OCI-LY3 (cell line): ENCODE data around the gene MAGI1.

Experiments
- H2AFZ ChIP-seq: fragments of 200-600, 300-600 bp; shearing (Covaris generic); 2 replicates; pipeline ENCODE4 v1.6.0; 2014; ENCODE audit warnings: antibody characterized with exemption, low read depth, low read length
- H3K27ac ChIP-seq: fragments of 200-600, 300-600 bp; sonication (generic); 2 replicates; pipeline ENCODE4 v1.5.1; 2014; ENCODE audit warnings: mild to moderate bottlenecking, low read length, moderate library complexity, mixed read lengths
- H3K27me3 ChIP-seq: fragments of 200-600, 300-600 bp; sonication (generic); 2 replicates; pipeline ENCODE4 v1.6.1; 2014; ENCODE audit warnings: low read depth, low read length, mixed read lengths
- H3K36me3 ChIP-seq: fragments of 200-600, 300-600 bp; sonication (generic); replicated peaks from 2 replicates; pipeline ENCODE3; 2014; ENCODE audit warnings: low read depth, low read length, mixed read lengths
- H3K4me1 ChIP-seq: fragments of 300-600, 200-600 bp; sonication (generic); 2 replicates; pipeline ENCODE4 v1.6.1; 2014; ENCODE audit warnings: low read length, mixed read lengths
- H3K4me2 ChIP-seq: fragments of 200-600, 300-600 bp; sonication (generic); 2 replicates; pipeline ENCODE4 v1.6.1; 2014; ENCODE audit warnings: low read length, mixed read lengths
- H3K4me3 ChIP-seq: fragments of 300-600, 200-600 bp; sonication (generic); 2 replicates; pipeline ENCODE4 v1.5.1; 2014; ENCODE audit warnings: antibody characterized with exemption, mild to moderate bottlenecking, low read length, moderate library complexity
- H3K79me2 ChIP-seq: fragments of 300-600, 200-600 bp; shearing (Covaris generic); 2 replicates; pipeline ENCODE4 v1.6.1; 2014; ENCODE audit warnings: mild to moderate bottlenecking, low read length, mixed read lengths
- H3K9ac ChIP-seq: fragments of 300-600, 200-600 bp; shearing (Covaris generic); 2 replicates; pipeline ENCODE4 v1.6.0; 2014; ENCODE audit warnings: mild to moderate bottlenecking, low read length, moderate library complexity
- H3K9me3 ChIP-seq: fragments of 200-600, 300-600 bp; shearing (Covaris generic); 2 replicates; pipeline ENCODE4 v1.6.1; 2014; ENCODE audit warnings: low read length, mixed read lengths; ENCODE audit not compliant: insufficient read depth
- H4K20me1 ChIP-seq: fragments of 200-600, 300-600 bp; sonication (generic); 2 replicates; pipeline ENCODE4 v1.6.1; 2016; ENCODE audit warnings: low read length, mixed read lengths; ENCODE audit not compliant: insufficient read depth
- EZH2phosphoT487 ChIP-seq: fragments of 200-600 bp; shearing (Covaris generic); IDR thresholded peaks from 2 replicates; pipeline ENCODE4 v1.6.1; 2018; ENCODE audit warnings: antibody characterized with exemption, mixed run types, low read depth
- TF ChIP-seq, protein P1 (sequence below): fragments of 200-600, 300-600 bp; sonication (generic); IDR thresholded peaks from 2 replicates; pipeline ENCODE4 v1.5.1; 2014; ENCODE audit warnings: antibody characterized with exemption, low read length, low read depth

MAGI1 gene

DNA sequence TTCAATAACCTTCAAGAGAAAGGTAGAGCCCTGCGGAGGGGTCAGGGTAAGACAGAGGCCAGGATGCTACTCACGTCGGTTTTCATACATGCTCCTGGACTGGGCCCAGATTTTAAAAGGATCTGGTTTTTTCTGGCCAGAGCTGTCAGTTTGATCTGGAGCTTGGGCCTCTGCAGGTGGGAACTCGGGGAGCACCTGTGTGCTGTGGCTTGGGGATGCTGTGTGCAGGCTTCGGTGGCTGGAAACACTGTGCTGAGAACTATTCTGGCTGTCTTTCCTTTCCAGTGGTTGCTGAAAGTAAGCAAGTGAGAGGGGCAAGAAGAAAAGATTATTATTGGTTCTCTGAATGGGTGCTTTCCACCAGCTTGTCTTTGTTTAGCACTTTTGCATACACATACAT lies 647.6 kb downstream of the MAGI1 start:
- H4K20me1 ChIP-seq, result no peaks in the 10 kb centered on the region
- no peaks in the 10 kb centered on the region for H3K79me2 ChIP-seq
- no peak for TF ChIP-seq EZH2phosphoT487
- no peak overlapping the region for H3K4me3 ChIP-seq
- H3K27ac ChIP-seq, result no peak overlapping the region
- H3K9me3 ChIP-seq, result no peaks in the 10 kb centered on the region
- peaks cover 25% of the 10 kb centered on the region; the same call in 1 of the 2 replicates for H3K27me3 ChIP-seq
- H3K4me1 ChIP-seq, result no peaks in the 10 kb centered on the region
- no peak overlapping the region for H2AFZ ChIP-seq
- no peak overlapping the region for H3K4me2 ChIP-seq
- no peaks in the 10 kb centered on the region for H3K36me3 ChIP-seq
- H3K9ac ChIP-seq, result no peak overlapping the region

GRCh38 chr3:65385805-65386204 lies 652.9 kb downstream of the MAGI1 start:
- Histone ChIP-seq H3K9ac (no peak overlapping the region), H3K4me3 (no peak overlapping the region), H3K4me2 (no peak overlapping the region), H3K9me3 (peaks cover 4% of the 10 kb centered on the region; the same call in 1 of the 2 replicates), H3K27ac (no peak overlapping the region), H3K27me3 (0 out of 2 replicates have a peak, but pooled peaks cover 3% of the 10 kb centered on the region), H3K79me2 (no peaks in the 10 kb centered on the region), H3K36me3 (no peaks in the 10 kb centered on the region), H3K4me1 (no peaks in the 10 kb centered on the region), H4K20me1 (no peaks in the 10 kb centered on the region), H2AFZ (no peak overlapping the region)
- TF ChIP-seq, protein P1, sequence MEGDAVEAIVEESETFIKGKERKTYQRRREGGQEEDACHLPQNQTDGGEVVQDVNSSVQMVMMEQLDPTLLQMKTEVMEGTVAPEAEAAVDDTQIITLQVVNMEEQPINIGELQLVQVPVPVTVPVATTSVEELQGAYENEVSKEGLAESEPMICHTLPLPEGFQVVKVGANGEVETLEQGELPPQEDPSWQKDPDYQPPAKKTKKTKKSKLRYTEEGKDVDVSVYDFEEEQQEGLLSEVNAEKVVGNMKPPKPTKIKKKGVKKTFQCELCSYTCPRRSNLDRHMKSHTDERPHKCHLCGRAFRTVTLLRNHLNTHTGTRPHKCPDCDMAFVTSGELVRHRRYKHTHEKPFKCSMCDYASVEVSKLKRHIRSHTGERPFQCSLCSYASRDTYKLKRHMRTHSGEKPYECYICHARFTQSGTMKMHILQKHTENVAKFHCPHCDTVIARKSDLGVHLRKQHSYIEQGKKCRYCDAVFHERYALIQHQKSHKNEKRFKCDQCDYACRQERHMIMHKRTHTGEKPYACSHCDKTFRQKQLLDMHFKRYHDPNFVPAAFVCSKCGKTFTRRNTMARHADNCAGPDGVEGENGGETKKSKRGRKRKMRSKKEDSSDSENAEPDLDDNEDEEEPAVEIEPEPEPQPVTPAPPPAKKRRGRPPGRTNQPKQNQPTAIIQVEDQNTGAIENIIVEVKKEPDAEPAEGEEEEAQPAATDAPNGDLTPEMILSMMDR, result no peak
- no peak for TF ChIP-seq EZH2phosphoT487

DNA sequence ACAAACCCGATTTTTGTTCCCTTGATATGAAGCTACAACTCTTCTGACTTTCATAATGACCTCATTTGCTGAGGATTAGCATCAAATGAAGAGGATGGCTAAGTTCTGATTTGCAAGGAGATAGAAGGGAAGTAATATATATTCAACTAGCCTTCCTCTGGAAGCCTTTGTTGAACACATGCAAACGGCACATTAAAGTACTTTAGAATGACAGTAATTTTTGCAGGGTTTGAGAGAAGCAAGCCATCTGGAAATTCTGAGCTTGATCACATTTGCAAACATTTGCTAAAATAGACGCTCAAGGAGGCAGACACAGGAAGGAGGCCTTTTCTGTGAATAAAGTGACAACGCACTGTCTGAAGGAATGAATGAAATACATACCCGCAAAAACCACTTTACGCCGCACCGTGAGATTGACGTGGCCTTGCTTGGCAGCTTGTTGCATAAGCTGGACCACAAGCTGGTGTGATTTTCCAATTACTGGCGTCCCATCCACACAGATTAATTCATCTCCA lies 657.2 kb downstream of the MAGI1 start:
- no peaks in the 10 kb centered on the region for H4K20me1 ChIP-seq
- H3K27me3 ChIP-seq, result 0 out of 2 replicates have a peak, but pooled peaks cover 3% of the 10 kb centered on the region
- H3K27ac ChIP-seq, result no peak overlapping the region
- no peaks in the 10 kb centered on the region for H3K79me2 ChIP-seq
- H3K9ac ChIP-seq, result no peak overlapping the region
- H3K36me3 ChIP-seq, result no peaks in the 10 kb centered on the region
- TF ChIP-seq, protein P1, result no peak
- TF ChIP-seq EZH2phosphoT487, result no peak
- no peak overlapping the region for H3K4me3 ChIP-seq
- H3K9me3 ChIP-seq, result peaks cover 4% of the 10 kb centered on the region; the same call in 1 of the 2 replicates
- H3K4me1 ChIP-seq, result no peaks in the 10 kb centered on the region
- no peak overlapping the region for H3K4me2 ChIP-seq
- H2AFZ ChIP-seq, result no peak overlapping the region

DNA sequence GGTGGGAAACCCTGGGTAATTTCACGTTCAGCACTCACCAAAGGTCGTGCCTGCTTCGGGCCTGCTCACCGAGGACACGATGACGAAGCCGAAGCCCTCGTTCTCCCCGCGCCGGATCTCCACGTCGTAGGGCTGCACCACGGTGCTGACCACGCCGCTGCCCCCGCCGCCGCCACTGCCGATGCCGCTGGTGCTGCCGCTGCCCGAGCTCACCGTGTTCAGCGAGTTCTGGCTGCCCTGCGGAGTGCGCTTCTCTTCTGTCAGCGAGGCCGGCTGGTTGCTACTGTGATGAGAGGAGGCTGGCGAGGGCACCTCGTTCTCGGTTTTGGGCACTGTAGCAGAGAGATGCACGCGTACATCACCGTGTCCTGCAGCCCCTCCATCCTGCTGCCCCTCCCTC lies 659.5 kb downstream of the MAGI1 start:
- no peak overlapping the region for H2AFZ ChIP-seq
- no peaks in the 10 kb centered on the region for H3K36me3 ChIP-seq
- no peaks in the 10 kb centered on the region for H4K20me1 ChIP-seq
- peaks cover 4% of the 10 kb centered on the region; the same call in 1 of the 2 replicates for H3K9me3 ChIP-seq
- no peak overlapping the region for H3K27ac ChIP-seq
- no peak overlapping the region for H3K4me3 ChIP-seq
- no peak overlapping the region for H3K9ac ChIP-seq
- H3K4me1 ChIP-seq, result no peaks in the 10 kb centered on the region
- H3K4me2 ChIP-seq, result no peak overlapping the region
- 0 out of 2 replicates have a peak, but pooled peaks cover 3% of the 10 kb centered on the region for H3K27me3 ChIP-seq
- TF ChIP-seq, protein P1, result no peak
- TF ChIP-seq EZH2phosphoT487, result no peak
- no peaks in the 10 kb centered on the region for H3K79me2 ChIP-seq
